ENCODE data around the gene CAMSAP1. TPM values are rescaled to one million over a fixed set of nuclear protein-coding genes. Genes with fewer than 3 reads are reported as not detected.

Gene CAMSAP1
- total and polyA plus RNA-seq, 10 of the 15 experiments (the other 5 are each of a cell fraction or from before 2014, with no cell fraction given), result 1.4 to 24.7 (median 8.0) TPM

DNA sequence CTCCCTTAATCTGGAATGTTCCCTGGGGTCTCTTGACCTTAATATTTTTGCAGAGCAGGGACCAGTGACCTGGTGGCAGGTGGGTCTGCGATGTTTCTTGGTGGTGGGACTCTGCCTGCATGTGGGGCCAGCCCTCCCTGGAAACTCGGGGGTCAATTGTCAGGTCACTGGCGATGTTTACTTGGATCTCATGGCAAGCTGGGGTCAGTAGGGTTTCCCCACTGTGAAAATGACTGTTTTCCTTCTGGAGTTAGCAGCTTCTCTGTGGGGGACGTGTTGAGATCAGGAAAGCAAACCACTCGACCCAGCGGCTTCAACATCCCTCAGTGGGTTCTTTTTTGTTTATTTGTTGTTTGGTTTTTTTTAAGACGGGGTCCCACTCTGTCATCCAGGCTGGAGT lies 131.4 kb downstream of the CAMSAP1 start:
- TF ChIP-seq BRCA1 (IDR thresholded peaks at IDR 0.05; ENCODE audit: low read depth, low read length), result no peak
- TF ChIP-seq JUND (IDR thresholded peaks at IDR 0.05; ENCODE audit: low read depth, low read length), result no peak
- no peak for TF ChIP-seq MTA2 (IDR thresholded peaks at IDR 0.05; ENCODE audit: low read depth)
- TF ChIP-seq ATF7 (IDR thresholded peaks at IDR 0.05; ENCODE audit: low read depth), result no peak
- no peak for TF ChIP-seq CTCF (IDR thresholded peaks at IDR 0.05 in 2 of 3, conservative IDR thresholded peaks at IDR 0.05 in 1 of 3; ENCODE audit: control insufficient read depth in 2 of 3, extremely low read depth in 1 of 3, insufficient read depth in 1 of 3, low read depth in 3 of 3, low read length in 3 of 3)
- no peak for TF ChIP-seq YY1 (IDR thresholded peaks at IDR 0.05; ENCODE audit: low read depth, low read length)
- TF ChIP-seq, protein P1, sequence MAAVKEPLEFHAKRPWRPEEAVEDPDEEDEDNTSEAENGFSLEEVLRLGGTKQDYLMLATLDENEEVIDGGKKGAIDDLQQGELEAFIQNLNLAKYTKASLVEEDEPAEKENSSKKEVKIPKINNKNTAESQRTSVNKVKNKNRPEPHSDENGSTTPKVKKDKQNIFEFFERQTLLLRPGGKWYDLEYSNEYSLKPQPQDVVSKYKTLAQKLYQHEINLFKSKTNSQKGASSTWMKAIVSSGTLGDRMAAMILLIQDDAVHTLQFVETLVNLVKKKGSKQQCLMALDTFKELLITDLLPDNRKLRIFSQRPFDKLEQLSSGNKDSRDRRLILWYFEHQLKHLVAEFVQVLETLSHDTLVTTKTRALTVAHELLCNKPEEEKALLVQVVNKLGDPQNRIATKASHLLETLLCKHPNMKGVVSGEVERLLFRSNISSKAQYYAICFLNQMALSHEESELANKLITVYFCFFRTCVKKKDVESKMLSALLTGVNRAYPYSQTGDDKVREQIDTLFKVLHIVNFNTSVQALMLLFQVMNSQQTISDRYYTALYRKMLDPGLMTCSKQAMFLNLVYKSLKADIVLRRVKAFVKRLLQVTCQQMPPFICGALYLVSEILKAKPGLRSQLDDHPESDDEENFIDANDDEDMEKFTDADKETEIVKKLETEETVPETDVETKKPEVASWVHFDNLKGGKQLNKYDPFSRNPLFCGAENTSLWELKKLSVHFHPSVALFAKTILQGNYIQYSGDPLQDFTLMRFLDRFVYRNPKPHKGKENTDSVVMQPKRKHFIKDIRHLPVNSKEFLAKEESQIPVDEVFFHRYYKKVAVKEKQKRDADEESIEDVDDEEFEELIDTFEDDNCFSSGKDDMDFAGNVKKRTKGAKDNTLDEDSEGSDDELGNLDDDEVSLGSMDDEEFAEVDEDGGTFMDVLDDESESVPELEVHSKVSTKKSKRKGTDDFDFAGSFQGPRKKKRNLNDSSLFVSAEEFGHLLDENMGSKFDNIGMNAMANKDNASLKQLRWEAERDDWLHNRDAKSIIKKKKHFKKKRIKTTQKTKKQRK (IDR thresholded peaks at IDR 0.05; ENCODE audit: low read depth, low read length), result no peak
- TF ChIP-seq SMAD5 (IDR thresholded peaks at IDR 0.05; ENCODE audit: low read depth), result no peak
- TF ChIP-seq YBX1 (IDR thresholded peaks at IDR 0.05), result no peak
- TF ChIP-seq CREB1 (IDR thresholded peaks at IDR 0.05; ENCODE audit: low read depth), result no peak
- no peak for TF ChIP-seq MTA3 (IDR thresholded peaks at IDR 0.05; ENCODE audit: borderline replicate concordance, low read length)
- no peak for TF ChIP-seq BHLHE40 (IDR thresholded peaks at IDR 0.05; ENCODE audit: borderline replicate concordance in 1 of 2, low read depth in 2 of 2, low read length in 1 of 2)
- no peak for TF ChIP-seq RUNX3 (IDR thresholded peaks at IDR 0.05; ENCODE audit: low read length)
- no peak for TF ChIP-seq RCOR1 (conservative IDR thresholded peaks at IDR 0.05; ENCODE audit: low read depth, low read length)
- no peak for TF ChIP-seq SIN3A (IDR thresholded peaks at IDR 0.05; ENCODE audit: low read depth, low read length)
- no peak for TF ChIP-seq E4F1 (IDR thresholded peaks at IDR 0.05; ENCODE audit: borderline replicate concordance, partially characterized antibody)
- no peak for TF ChIP-seq TCF12 (IDR thresholded peaks at IDR 0.05; ENCODE audit: low read depth, low read length)
- Histone ChIP-seq H3K9me3 (replicated peaks; ENCODE audit: control insufficient read depth, insufficient read depth, low read length) (no peaks in the 10 kb centered on the region), H3K4me2 (ENCODE audit: control insufficient read depth, insufficient read depth) (no peak overlapping the region), H4K20me1 (ENCODE audit: control insufficient read depth, insufficient read depth) (no peaks in the 10 kb centered on the region), H3K27me3 (replicated peaks in 1 of 2; ENCODE audit: control insufficient read depth in 2 of 2, insufficient read depth in 2 of 2, low read length in 1 of 2) (no peaks in the 10 kb centered on the region), H3K9ac (ENCODE audit: control insufficient read depth, insufficient read depth, low read length) (no peak overlapping the region), H3K36me3 (ENCODE audit: control insufficient read depth in 2 of 2, insufficient read depth in 2 of 2, low read length in 1 of 2) (no peaks in the 10 kb centered on the region), H3K4me3 (no peak overlapping the region), H3K79me2 (ENCODE audit: control insufficient read depth, insufficient read depth, low read length) (no peaks in the 10 kb centered on the region), H2AFZ (ENCODE audit: control insufficient read depth, low read depth, low read length) (no peak overlapping the region), H3K27ac (ENCODE audit: control insufficient read depth, insufficient read depth) (no peak overlapping the region), H3K4me1 (ENCODE audit: control insufficient read depth, insufficient read depth, low read length) (no peaks in the 10 kb centered on the region)
- ChIA-PET POLR2A (no interaction called here), SMC1A (ENCODE audit: uncharacterized antibody, unreplicated experiment) (no interaction called here), CTCF (no interaction called here), RAD21 (ENCODE audit: unreplicated experiment) (no interaction called here)
- intact Hi-C loops (cut with micrococcal nuclease; ENCODE audit: unreplicated experiment) (no loop called here), in situ Hi-C loops (cut with MboI) (no loop called here)
- WGBS (ENCODE audit: insufficient coverage, insufficient replicate concordance, low lambda C conversion rate, missing lambda C conversion rate), result 20% methylated on average over 7 of the region's 7 CpGs
- ATAC-seq (no peak), FAIRE-seq (no peak), DNase-seq (ENCODE audit: low read depth, low spot score) (no peak)
- no TSS peak for BruUV-seq (replicated peaks)
